ENCODE measurements around the gene RNF150. TPM values are rescaled to one million over a fixed set of nuclear protein-coding genes. Genes with fewer than 3 reads are reported as not detected.
A peak's percentile ranks its signal among the peaks of the same experiment; 100 is the strongest.

The RNF150 gene
- total and polyA plus RNA-seq, 2 of the 4 experiments (the other 2 are of a cell fraction), result 6.2 to 18.1 TPM

DNA sequence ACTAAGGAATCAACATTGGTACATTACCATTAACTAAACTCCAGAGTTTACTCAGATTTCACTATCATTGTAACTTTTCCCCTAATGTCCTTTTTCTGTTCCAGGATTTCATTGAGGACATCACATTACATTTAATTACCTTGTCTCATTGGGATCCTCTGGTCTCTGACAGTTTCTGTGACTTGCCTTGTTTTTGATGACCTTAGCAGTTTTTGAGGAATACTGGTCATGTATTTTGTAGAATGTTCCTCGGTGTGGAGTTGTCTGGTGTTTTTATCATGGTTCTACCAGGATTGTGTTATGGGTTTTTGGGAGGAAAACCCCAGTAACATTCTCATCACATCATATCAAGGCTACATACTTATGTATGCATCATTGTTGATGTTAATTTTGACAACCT, 281.5 kb downstream of the RNF150 start:
- no CpG with 5 or more reads among the region's 1 CpG for WGBS, 2 experiments (ENCODE audit: extremely low coverage in 2 of 2, insufficient read length in 1 of 2)
- no peak overlapping the region for H4K91ac ChIP-seq (ENCODE audit: insufficient read depth, low read depth, low read length)
- H3K9me3 ChIP-seq (ENCODE audit: control insufficient read depth, insufficient read depth, low read length), result no peaks in the 10 kb centered on the region
- H3K4me3 ChIP-seq (ENCODE audit: insufficient read depth, low read depth, low read length), result no peak overlapping the region
- H3K4me2 ChIP-seq (ENCODE audit: low read depth, low read length), result no peak overlapping the region
- no peak overlapping the region for H3K18ac ChIP-seq (ENCODE audit: low read depth, low read length)
- H2BK15ac ChIP-seq (ENCODE audit: low read depth, low read length), result no peak overlapping the region
- no peak overlapping the region for H3K23ac ChIP-seq (ENCODE audit: low read depth, low read length)
- DNase-seq (no peak), ATAC-seq (ENCODE audit: low read depth) (no peak)
- dilution Hi-C loops (cut with HindIII; ENCODE audit: low sequenced_read_pairs, unreplicated experiment) (no loop called here), intact Hi-C loops (cut with micrococcal nuclease) (loop anchor here (1.0 to 5.0 kb wide), 9 partner anchors 95 to 1195 kb away; partner anchors contain the start of genes CLGN, ELMOD2, MAML3 and TBC1D9), in situ Hi-C loops (cut with MboI; ENCODE audit: low sequenced_read_pairs) (loop anchor here (10.0 to 25.0 kb wide), 2 partner anchors 237 to 840 kb away; no protein-coding TSS in a partner anchor)
- H3K4me1 ChIP-seq (ENCODE audit: control insufficient read depth, insufficient read depth, low read length), result no peaks in the 10 kb centered on the region
- no peak overlapping the region for H3K9ac ChIP-seq (ENCODE audit: low read depth, low read length)
- POLR2A ChIA-PET (ENCODE audit: unreplicated experiment), result no interaction called here
- no peaks in the 10 kb centered on the region for H3K9me1 ChIP-seq (ENCODE audit: insufficient read depth, low read length)
- no peak overlapping the region for H2AFZ ChIP-seq (replicated peaks; ENCODE audit: low read length, poor library complexity)
- no peak overlapping the region for H3K14ac ChIP-seq (replicated peaks; ENCODE audit: low read depth, low read length)
- no peak overlapping the region for H3K27ac ChIP-seq (ENCODE audit: insufficient read depth, low read length)
- no peak overlapping the region for H3K4ac ChIP-seq (ENCODE audit: low read depth, low read length)
- H4K20me1 ChIP-seq (ENCODE audit: insufficient read depth, low read length), result no peaks in the 10 kb centered on the region
- H2BK5ac ChIP-seq (ENCODE audit: low read depth, low read length, poor library complexity, severe bottlenecking), result no peak overlapping the region
- H3K56ac ChIP-seq (ENCODE audit: extremely low read depth, insufficient read depth, low read length), result no peak overlapping the region
- no peak overlapping the region for H4K5ac ChIP-seq (ENCODE audit: low read depth, low read length)
- BruUV-seq (replicated peaks), result no TSS peak
- no peak overlapping the region for H2AK9ac ChIP-seq (replicated peaks; ENCODE audit: low read depth, low read length, poor library complexity)
- H2AK5ac ChIP-seq (ENCODE audit: low read depth, low read length), result no peak overlapping the region
- H2BK20ac ChIP-seq (ENCODE audit: low read depth, low read length), result no peak overlapping the region
- CTCF ChIA-PET, result interaction anchor here (0.7 to 1.3 kb wide), 3 partner anchors 245 to 283 kb away, joined by 3 to 4 read pairs (median 4); partner anchors contain the start of gene RNF150
- no peak overlapping the region for H4K8ac ChIP-seq (ENCODE audit: low read depth in 2 of 2, low read length in 2 of 2)
- no peak overlapping the region for H2BK120ac ChIP-seq (ENCODE audit: low read depth, low read length)
- H3K36me3 ChIP-seq (ENCODE audit: control insufficient read depth, insufficient read depth, low read length), result no peaks in the 10 kb centered on the region
- H3K79me1 ChIP-seq (ENCODE audit: low read depth in 1 of 2, low read length in 2 of 2), result no peaks in the 10 kb centered on the region
- peak; percentile 98 for TF ChIP-seq MAFK (IDR thresholded peaks at IDR 0.05; ENCODE audit: low read depth, low read length)
- no peak for TF ChIP-seq FOS (IDR thresholded peaks at IDR 0.05; ENCODE audit: low read depth, low read length)
- peaks cover 11% of the 10 kb centered on the region for H3K27me3 ChIP-seq (ENCODE audit: control insufficient read depth, insufficient read depth, low read length)
